Stimulated activated naive CD8-positive, alpha-beta T cell treated with anti-CD3 and anti-CD28 coated beads, Interleukin-15, amount 100 ng/mL, for 72 hours (primary cell): ENCODE measurements around the gene C10orf53.

Experiments used
- ATAC-seq: fragments of 150-1000 bp; cut with Tn5 transposase; 2 replicates; pipeline ENCODE4 v1.10.0; 2021; ENCODE audit warnings: mild to moderate bottlenecking, moderate library complexity
- DNase-seq, 2 donors: peaks; one replicate each; pipeline ENCODE4 v3.0.0; 2021 to 2022
- H3K27ac Mint-ChIP-seq, 2 donors: one replicate each; pipeline ENCODE4 v1.8.0; 2022; ENCODE audit warnings: mild to moderate bottlenecking in 2 of 2, mixed read lengths in 2 of 2, moderate library complexity in 2 of 2
- H3K27me3 Mint-ChIP-seq: one replicate; pipeline ENCODE4 v1.8.0; 2022; ENCODE audit warnings: mixed read lengths
- H3K4me1 Mint-ChIP-seq: one replicate; pipeline ENCODE4 v1.8.0; 2022; ENCODE audit warnings: mild to moderate bottlenecking, mixed read lengths
- H3K4me3 Mint-ChIP-seq, 2 donors: one replicate each; pipeline ENCODE4 v1.8.0; 2022; ENCODE audit warnings: mild to moderate bottlenecking in 2 of 2, mixed read lengths in 2 of 2, moderate library complexity in 1 of 2
- H3K9me3 Mint-ChIP-seq, 2 donors: one replicate each; pipeline ENCODE4 v1.8.0; 2022; ENCODE audit warnings: mixed read lengths in 2 of 2

C10orf53 gene

DNA sequence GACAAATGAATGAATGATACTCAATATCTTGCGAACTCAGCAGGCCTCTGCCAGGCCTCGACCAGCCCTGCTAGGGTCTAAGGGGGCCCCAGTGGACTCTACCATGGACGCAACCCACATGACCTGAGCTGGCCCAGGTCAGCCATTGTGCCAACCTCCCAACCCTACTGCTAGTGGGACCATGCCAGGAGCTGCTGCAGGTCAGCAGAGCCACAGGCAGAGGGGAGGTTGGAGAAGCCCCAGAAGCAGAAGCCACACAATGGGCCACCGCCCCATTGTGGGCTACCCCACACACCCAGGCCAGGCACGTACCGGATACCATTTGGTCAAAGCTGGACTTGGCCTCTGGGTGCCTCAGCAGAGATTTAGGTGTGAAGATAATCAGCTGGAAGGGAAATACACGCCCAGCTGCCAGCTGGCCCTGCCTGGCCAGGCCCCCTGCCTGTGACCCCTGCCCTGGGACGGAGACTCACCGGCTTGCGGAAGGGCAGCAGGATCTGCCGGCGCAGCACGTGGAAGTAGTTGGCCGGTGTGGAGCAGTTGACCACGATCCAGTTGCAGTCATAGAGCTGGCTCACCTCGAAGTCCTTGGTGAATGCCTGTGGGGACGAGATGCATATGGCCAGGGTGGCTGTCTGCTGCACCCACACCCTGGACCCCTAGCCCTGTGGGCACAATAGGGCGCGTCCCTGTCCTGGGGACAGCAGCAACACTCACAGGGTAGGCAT lies 58.2 kb downstream of the C10orf53 start:
- Mint-ChIP-seq H3K4me1 (no peaks in the 10 kb centered on the region), H3K4me3 (no peak overlapping the region), H3K27ac (no peak overlapping the region), H3K27me3 (no peaks in the 10 kb centered on the region), H3K9me3 (peaks cover 8 to 9% of the 10 kb centered on the region in 2 donors)
- no peak for DNase-seq
- ATAC-seq = no peak

DNA sequence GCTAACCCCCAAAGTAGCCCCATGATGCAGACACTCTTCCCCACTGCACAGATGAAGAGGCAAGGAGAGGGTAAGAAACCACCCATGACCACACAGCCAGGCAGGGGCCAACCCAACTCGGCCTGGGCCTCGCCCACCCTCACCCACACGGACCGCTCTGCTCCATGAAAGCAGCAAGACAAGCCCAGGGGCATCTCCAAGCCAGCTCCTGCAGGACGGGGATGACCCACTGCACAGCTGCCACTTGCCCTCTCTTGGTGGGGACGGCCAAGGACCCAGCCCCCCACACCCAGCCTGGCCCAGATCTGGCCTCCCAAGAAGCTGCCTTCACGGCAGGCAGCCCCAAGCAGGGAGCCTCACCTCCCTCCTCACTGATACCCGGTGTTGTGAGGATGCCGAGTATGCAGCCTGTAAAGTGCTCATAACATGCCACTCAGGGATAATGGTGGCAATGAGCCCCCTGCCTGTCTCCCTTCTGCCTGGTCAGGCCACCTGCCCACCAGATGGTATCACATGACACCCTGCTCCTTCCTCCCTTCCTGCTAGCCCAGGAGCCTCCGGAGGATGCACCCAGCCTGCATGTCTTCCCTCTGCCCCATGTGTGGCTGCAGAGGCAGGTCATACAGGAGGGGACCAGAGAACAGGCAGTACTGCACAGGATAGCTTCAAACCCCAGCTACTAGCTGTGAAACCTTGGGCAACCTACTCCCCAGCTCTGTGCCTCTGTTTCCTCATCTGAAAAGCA lies 59.3 kb downstream of the C10orf53 start:
- DNase-seq (no peak), ATAC-seq (peak; percentile 8)
- Mint-ChIP-seq H3K4me1 (no peaks in the 10 kb centered on the region), H3K27ac (no peak overlapping the region), H3K9me3 (peaks cover 8 to 9% of the 10 kb centered on the region in 2 donors), H3K27me3 (no peaks in the 10 kb centered on the region), H3K4me3 (no peak overlapping the region)

DNA sequence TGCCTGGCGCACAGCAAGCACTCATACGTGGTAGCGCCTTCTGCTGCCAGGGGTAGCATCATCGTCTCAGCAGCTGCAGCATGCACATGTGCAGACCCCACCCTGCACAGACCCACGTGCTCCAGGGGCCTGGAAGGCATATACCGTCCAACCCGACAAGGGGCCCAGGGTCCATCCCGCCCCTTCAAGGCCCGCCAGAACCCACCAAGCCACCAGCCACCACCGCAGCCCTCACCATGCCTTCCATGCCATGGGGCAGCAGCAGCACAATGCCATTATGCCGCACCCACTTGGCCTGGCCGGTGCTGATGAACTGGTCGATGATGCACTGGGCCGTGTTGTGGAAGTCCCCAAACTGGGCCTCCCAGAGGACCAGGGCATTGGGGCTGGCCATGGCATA lies 60.0 kb downstream of the C10orf53 start:
- ATAC-seq (no peak), DNase-seq (no peak)
- H3K27me3 Mint-ChIP-seq = no peaks in the 10 kb centered on the region
- no peak overlapping the region for H3K4me3 Mint-ChIP-seq
- H3K27ac Mint-ChIP-seq = no peak overlapping the region
- no peaks in the 10 kb centered on the region for H3K4me1 Mint-ChIP-seq
- H3K9me3 Mint-ChIP-seq = peaks cover 8 to 9% of the 10 kb centered on the region in 2 donors

DNA sequence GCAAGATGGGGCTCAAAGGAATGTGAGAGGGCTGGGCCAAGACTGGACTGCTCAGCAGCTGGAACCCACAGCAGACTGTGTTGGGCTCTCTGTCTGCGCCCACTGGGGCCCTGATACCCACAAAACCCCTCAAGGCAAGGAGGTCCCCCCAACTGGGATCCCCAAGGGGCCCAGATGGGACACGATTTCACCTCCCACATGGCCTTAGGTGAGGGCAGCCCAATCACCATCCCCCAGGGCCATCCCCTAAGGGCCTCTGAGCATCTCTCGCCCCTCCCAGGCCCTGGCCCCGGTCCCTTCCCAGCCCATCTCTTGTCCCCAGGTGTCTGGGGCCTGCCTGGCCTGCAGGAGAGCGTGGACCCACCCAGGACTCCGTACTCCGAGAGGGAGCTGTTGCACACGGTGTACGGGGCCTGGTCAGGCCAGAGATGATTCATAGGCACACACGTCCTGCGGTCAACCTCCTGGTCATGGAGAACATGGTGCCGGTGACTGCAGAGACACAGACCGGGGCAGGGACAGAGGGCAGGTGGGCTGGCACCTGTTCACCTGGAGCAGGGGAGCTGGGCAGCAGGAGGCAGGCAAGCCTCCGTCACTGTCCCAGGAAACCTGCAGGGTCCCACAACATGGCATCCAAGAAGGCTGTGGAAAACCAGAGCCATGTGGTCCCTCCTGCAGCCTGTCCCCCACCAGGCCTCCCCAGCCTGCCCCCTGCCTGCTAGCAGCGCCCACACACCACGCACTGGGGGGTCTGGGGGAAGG lies 61.1 kb downstream of the C10orf53 start:
- Mint-ChIP-seq H3K4me1 (no peaks in the 10 kb centered on the region), H3K27ac (no peak overlapping the region), H3K9me3 (peaks cover 8 to 9% of the 10 kb centered on the region in 2 donors), H3K27me3 (no peaks in the 10 kb centered on the region), H3K4me3 (no peak overlapping the region)
- ATAC-seq (peak; percentile 11), DNase-seq (no peak)

DNA sequence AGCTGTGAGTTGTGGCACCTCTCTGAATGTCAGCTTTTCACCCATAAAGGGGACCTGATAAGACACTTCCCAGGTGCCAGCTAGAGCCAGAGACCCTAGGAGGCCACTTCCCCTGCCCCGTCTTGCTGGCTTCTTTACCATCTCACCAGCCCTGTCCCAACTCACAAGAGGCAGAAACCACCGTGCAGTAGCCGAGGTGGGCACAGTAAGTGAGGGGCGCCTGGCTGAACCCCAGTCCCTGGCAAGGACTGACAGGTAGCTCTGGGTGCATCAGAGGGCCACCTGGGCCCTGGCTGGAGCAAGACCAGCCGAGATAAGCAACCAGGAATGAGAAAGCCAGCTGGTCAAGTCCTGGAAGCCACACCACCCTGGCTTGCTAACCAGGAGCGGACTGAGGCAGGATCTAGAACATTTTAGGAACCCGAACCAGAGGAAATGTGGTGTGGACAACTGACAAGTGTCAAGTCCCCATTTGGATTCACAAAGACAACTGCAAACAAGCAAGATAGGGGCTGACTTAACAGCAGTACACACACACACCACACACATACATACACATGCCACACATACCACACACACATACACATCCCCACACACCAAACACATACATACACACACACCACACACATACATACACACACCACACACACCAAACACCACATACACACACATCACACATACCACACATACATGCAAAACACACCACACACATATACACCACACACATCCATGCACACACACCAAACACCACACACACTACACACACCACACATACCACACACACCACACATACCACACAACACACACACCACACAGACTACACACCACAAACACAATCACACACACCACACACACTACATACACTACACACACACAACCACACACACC lies 61.9 kb downstream of the C10orf53 start:
- Mint-ChIP-seq H3K4me1 (no peaks in the 10 kb centered on the region), H3K27me3 (no peaks in the 10 kb centered on the region), H3K27ac (no peak overlapping the region), H3K9me3 (peaks cover 8 to 9% of the 10 kb centered on the region in 2 donors), H3K4me3 (no peak overlapping the region)
- DNase-seq (no peak), ATAC-seq (no peak)

DNA sequence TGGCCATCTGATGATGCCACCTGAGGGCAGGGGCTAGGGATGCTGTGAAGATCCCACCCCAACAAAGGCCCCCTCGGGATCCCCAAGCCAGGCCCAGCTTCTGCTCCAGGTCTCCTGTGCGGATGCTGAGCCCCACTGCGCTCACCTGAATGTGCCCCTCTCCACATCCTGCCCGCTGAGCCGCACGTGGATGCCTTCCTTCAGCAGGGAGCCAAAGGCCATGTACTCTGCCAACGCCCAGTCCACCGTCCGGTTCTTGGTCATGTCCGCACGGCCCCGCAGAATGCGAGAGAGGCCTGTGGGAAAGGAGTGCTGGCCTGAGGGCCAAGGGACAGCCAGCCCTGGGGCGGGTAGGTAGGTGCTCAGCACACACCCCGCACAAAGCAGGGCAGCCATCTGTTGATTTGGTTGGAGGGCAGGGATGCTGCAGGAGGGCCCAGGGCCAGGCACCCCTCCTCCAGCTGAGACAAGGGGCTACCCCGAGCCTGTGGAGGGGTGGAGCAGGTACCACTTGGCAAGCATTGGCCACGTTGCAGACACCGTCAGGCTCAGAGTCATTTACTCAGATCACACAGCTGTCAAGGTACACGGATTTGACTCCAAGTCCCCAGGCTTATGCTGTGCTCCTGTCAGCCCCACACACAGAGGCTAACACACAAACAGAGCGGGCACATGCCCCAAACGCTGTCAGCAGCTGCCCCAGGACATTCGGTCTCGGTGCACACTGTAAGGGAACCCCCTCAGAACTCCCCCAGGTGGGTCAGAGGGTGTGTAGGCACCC lies 63.4 kb downstream of the C10orf53 start:
- Mint-ChIP-seq H3K27me3 (peaks cover 9% of the 10 kb centered on the region), H3K27ac (no peak overlapping the region), H3K9me3 (peaks cover 8 to 9% of the 10 kb centered on the region in 2 donors), H3K4me3 (no peak overlapping the region), H3K4me1 (no peaks in the 10 kb centered on the region)
- no peak for DNase-seq
- no peak for ATAC-seq

DNA sequence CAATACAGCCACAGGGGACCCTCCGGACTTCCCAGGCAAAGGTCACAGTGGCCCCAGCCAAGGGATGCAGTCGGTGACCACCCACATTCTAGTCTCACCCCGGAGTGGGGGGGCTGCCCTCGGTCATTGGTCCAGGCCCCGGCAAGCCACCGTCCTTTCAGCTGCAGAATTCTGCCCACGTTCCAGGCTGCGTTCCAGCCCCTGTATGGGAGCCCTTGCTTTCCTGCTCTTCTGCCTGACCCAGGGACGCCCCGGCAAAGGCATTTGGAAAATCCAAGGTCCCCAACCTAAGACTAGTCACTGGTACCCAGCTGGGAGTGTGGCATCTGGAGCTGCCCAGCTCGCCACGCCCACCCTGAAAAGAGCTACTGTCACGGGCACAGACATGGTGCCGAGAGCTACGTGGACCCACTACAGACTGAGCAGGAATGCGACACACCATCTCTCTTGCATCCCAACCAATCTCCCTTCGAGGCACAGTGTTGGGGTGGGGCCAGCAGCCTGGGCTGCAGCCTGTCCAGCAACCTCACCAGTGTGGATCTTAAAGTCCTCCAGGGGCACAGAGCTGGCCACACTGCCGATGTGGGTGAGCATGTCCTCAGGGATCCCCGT lies 64.1 kb downstream of the C10orf53 start:
- H3K27me3 Mint-ChIP-seq = peaks cover 9% of the 10 kb centered on the region
- no peak for ATAC-seq

DNA sequence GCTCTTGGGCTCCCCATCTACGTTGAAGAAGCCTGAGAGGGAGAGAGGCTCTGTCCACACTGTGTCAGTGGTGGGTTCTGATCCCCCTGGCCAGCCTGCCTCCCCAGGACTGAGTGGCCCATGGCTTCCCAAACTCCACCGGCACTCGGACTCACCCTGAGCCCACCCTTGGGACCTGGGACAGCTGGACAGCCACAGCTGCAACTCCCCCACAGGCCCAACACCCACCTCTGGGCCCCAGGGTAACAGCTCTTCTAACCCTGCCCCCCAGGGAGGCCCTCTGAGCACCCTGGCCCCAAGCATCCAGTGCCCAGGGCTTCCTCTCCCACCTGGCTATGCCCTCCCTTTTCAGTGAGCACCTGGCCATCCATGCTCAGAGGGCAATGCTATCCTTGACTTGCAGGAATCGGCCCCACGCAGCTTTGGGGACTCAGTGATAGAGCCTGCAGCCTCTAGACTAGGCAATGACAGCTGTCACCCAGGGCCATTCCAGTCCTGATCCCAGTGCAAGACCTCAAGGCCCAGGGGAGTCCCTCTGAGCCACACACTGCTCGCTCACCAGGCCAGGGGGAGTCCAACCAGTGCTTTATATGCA lies 64.7 kb downstream of the C10orf53 start:
- Mint-ChIP-seq H3K27ac (no peak overlapping the region), H3K4me1 (no peaks in the 10 kb centered on the region), H3K9me3 (peaks cover 8 to 9% of the 10 kb centered on the region in 2 donors), H3K27me3 (peaks cover 9% of the 10 kb centered on the region), H3K4me3 (no peak overlapping the region)
- DNase-seq (no peak), ATAC-seq (no peak)

More for the DNA sequence above, 64.1 kb downstream of the C10orf53 start:
- Mint-ChIP-seq H3K4me1 (no peaks in the 10 kb centered on the region), H3K4me3 (no peak overlapping the region), H3K9me3 (peaks cover 8 to 9% of the 10 kb centered on the region in 2 donors), H3K27ac (no peak overlapping the region)
- no peak for DNase-seq

DNA sequence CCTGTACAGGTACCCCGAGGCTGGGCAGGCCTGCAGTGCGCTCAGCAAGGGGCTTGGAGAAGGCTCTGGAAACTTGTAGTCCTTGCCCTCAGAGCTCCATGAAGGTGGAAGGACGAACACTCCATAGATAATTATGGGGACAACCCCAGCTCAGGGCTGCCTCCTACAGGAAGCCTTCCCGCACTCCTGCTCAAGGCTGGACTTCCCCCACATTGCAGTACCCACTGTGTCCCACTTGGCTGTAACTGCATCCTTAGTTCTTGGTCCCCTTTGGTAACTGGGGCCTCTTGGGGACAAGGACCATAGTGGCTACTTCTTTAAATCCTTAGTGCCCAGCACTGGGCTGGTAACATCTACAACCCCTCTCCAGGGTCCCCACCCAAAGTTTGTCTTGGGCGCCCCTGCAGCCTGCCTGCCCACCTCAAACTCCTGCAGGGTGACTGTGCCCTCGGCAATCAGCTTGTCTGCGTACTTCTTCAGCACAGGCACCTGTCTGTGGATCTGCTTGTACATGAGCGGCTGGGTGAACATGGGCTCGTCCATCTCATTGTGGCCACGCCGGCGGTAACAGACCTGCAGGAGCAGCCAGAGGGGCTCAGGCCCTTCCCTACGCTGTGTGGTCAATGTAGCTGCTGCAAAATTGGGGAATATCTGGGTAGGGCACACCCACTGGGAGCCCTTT lies 65.6 kb downstream of the C10orf53 start:
- H3K9me3 Mint-ChIP-seq = peaks cover 8 to 9% of the 10 kb centered on the region in 2 donors
- no peak overlapping the region for H3K4me3 Mint-ChIP-seq
- no peaks in the 10 kb centered on the region for H3K4me1 Mint-ChIP-seq
- H3K27me3 Mint-ChIP-seq = peaks cover 9% of the 10 kb centered on the region
- ATAC-seq (no peak), DNase-seq (no peak)
- H3K27ac Mint-ChIP-seq = no peak overlapping the region

DNA sequence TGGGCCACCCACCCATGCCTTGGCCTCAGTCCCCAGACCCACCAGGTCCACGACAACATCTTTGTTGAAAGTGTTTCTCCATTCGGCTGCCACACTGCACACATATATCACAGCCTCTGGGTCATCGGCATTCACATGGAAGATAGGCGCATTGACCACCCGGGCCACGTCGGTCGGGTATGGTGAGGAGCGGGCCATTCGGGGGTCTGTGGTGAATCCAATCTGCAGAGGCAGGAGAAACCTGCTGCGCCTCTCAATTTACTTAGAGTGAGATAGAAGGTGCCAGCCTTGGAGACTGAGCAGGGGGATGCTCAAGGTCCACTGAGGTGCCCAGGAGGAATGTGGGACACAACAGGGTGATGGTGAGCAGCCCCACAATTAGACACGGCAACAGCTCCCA lies 66.3 kb downstream of the C10orf53 start:
- peaks cover 8 to 9% of the 10 kb centered on the region in 2 donors for H3K9me3 Mint-ChIP-seq

DNA sequence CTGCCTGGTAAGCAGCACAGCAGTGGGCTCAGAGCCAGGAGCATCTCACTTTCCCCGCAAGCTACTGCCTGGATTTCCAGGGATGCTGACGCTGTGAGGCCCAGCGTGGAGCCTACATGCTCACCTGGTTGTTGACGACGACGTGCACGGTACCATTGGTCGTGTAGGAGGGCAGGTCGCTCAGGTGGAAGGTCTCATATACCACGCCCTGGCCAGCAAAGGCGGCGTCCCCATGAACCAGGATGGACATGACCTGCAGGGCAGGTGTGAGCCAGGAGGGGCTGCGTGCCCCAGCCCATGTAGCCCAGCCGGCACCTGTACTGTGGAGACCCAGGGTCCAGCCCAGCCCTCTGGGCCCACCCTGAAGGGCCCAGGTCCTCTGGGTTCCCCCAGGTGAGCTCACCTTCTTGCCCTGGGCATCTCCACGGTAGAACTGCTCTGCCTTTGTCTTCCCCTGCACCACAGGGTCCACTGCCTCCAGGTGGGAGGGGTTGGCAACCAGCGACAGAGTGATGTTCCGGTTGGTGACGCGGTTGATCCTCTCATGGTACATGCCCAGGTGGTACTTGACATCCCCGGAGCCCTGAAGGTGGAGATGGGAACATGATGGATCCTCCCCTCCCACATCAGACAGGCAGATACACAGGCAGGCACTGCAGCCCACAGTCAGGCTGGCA lies 67.3 kb downstream of the C10orf53 start:
- Mint-ChIP-seq H3K9me3 (peaks cover 7 to 8% of the 10 kb centered on the region in 2 donors), H3K27ac (no peak overlapping the region), H3K4me1 (no peaks in the 10 kb centered on the region), H3K27me3 (peaks cover 25% of the 10 kb centered on the region), H3K4me3 (no peak overlapping the region)
- no peak for ATAC-seq
- no peak for DNase-seq

More for the DNA sequence above, 66.3 kb downstream of the C10orf53 start:
- Mint-ChIP-seq H3K4me3 (no peak overlapping the region), H3K27ac (no peak overlapping the region), H3K27me3 (peaks cover 15% of the 10 kb centered on the region), H3K4me1 (no peaks in the 10 kb centered on the region)
- ATAC-seq (no peak), DNase-seq (no peak)
